Smooth muscle cell (in vitro differentiated cells): Measurements from ENCODE around the gene KCNQ1. TPM values are rescaled to one million over a fixed set of nuclear protein-coding genes. Genes with fewer than 3 reads are reported as not detected.
"Not testable (repeated sequence)": the region's sequence is repeated elsewhere in the genome, so short reads cannot be mapped to it uniquely, and the experiment has no call there.

ENCODE experiments used
- DNase-seq: peaks from one replicate; lab custom pipeline; 2025; ENCODE audit not compliant: unreplicated experiment; lab: John Stamatoyannopoulos, UW
- H2AFZ ChIP-seq: fragments of 200-600 bp; sonication (generic); 2 replicates; pipeline ENCODE4 v1.6.0; 2016; ENCODE audit warnings: antibody characterized with exemption, low read depth, mild to moderate bottlenecking
- H3F3A ChIP-seq: fragments of 200-600 bp; sonication (generic); 2 replicates; pipeline ENCODE4 v1.6.0; 2017; ENCODE audit warnings: antibody characterized with exemption, low read depth
- H3K27ac ChIP-seq: fragments of 200-600 bp; sonication (generic); 2 replicates; pipeline ENCODE4 v1.5.1; 2016; ENCODE audit warnings: low read depth, mild to moderate bottlenecking
- H3K27me3 ChIP-seq: fragments of 200-600 bp; sonication (generic); 2 replicates; pipeline ENCODE4 v1.6.1; 2016; ENCODE audit warnings: low read depth, mild to moderate bottlenecking
- H3K36me3 ChIP-seq: fragments of 200-600 bp; sonication (generic); 2 replicates; pipeline ENCODE4 v1.5.1; 2016; ENCODE audit warnings: low read depth
- H3K4me1 ChIP-seq: fragments of 200-600 bp; sonication (generic); 2 replicates; pipeline ENCODE4 v1.5.1; 2016; ENCODE audit warnings: low read depth
- H3K4me2 ChIP-seq: fragments of 200-600 bp; sonication (generic); 2 replicates; pipeline ENCODE4 v1.6.0; 2016; ENCODE audit warnings: mild to moderate bottlenecking
- H3K4me3 ChIP-seq: fragments of 200-600 bp; sonication (generic); 2 replicates; pipeline ENCODE4 v1.5.1; 2016; ENCODE audit warnings: mild to moderate bottlenecking
- H3K79me2 ChIP-seq: fragments of 200-600 bp; sonication (generic); 2 replicates; pipeline ENCODE4 v1.6.0; 2016; ENCODE audit warnings: low read depth, mild to moderate bottlenecking
- H3K9ac ChIP-seq: fragments of 200-600 bp; sonication (generic); 2 replicates; pipeline ENCODE4 v1.6.0; 2016; ENCODE audit warnings: low read depth
- H3K9me3 ChIP-seq: fragments of 200-600 bp; sonication (generic); replicated peaks from 2 replicates; pipeline ENCODE4 v1.5.1; 2016; ENCODE audit warnings: low read depth
- H4K20me1 ChIP-seq: fragments of 200-600 bp; sonication (generic); 2 replicates; pipeline ENCODE4 v1.6.0; 2016; ENCODE audit warnings: low read depth
- CTCF ChIP-seq: fragments of 200-600 bp; sonication (generic); IDR thresholded peaks from 2 replicates; pipeline ENCODE4 v1.5.1; 2017; ENCODE audit warnings: borderline replicate concordance, mild to moderate bottlenecking, antibody characterized with exemption; ENCODE audit not compliant: insufficient read depth, poor library complexity, severe bottlenecking
- WGBS: methylation state at CpG from one replicate; pipeline ENCODE4 v1.1.7; 2016; ENCODE audit warnings: low lambda C conversion rate; 5-methylcytosine and 5-hydroxymethylcytosine counted together
- polyA plus RNA-seq: library from polyadenylated mRNA; unstranded; fragments of >200 nt; fragmentation: Nextera tagmentation; extraction: Ambion mirVana; gene quantifications from 2 replicates; pipeline ENCODE4 v1.2.1, GENCODE V29; 2016
- total RNA-seq: library from RNA; depleted of rRNA; stranded (reverse); fragments of >200 nt; gene quantifications from 2 replicates; pipeline ENCODE4 v1.2.3, GENCODE V29; 2014

Gene KCNQ1
- total and polyA plus RNA-seq, 2 experiments from 2014 or later = 1.3 to 2.3 TPM

GRCh38 chr11:2483426-2483825 lies 38.6 kb downstream of the KCNQ1 start:
- Histone ChIP-seq H3F3A (no peaks in the 10 kb centered on the region), H3K4me1 (no peaks in the 10 kb centered on the region), H3K36me3 (no peaks in the 10 kb centered on the region), H3K4me3 (no peak overlapping the region), H3K27ac (no peak overlapping the region), H3K9me3 (peaks cover 11% of the 10 kb centered on the region), H3K27me3 (peaks cover 8% of the 10 kb centered on the region), H3K4me2 (no peak overlapping the region), H3K79me2 (no peaks in the 10 kb centered on the region), H4K20me1 (no peaks in the 10 kb centered on the region), H3K9ac (no peak overlapping the region), H2AFZ (no peak overlapping the region)
- 83% methylated on average over 14 of the region's 14 CpGs for WGBS
- TF ChIP-seq CTCF = no peak
- no peak for DNase-seq

- Histone ChIP-seq H3K9ac (no peak overlapping the region), H3K4me1 (no peaks in the 10 kb centered on the region), H3K4me3 (no peak overlapping the region), H3K4me2 (no peak overlapping the region), H4K20me1 (no peaks in the 10 kb centered on the region), H3K79me2 (no peaks in the 10 kb centered on the region), H3F3A (no peaks in the 10 kb centered on the region), H2AFZ (no peak overlapping the region), H3K27me3 (peaks cover 8% of the 10 kb centered on the region), H3K36me3 (no peaks in the 10 kb centered on the region), H3K27ac (no peak overlapping the region), H3K9me3 (peaks cover 15% of the 10 kb centered on the region)
- no peak for TF ChIP-seq CTCF
- WGBS = 92% methylated on average over 16 of the region's 16 CpGs
- no peak for DNase-seq
Measured at GRCh38 chr11:2484576-2485125, 39.8 kb downstream of the KCNQ1 start.

GRCh38 chr11:2488004-2488403 lies 43.2 kb downstream of the KCNQ1 start:
- Histone ChIP-seq H3K4me2 (no peak overlapping the region), H4K20me1 (no peaks in the 10 kb centered on the region), H3K79me2 (no peaks in the 10 kb centered on the region), H3K27me3 (peaks cover 23% of the 10 kb centered on the region), H3F3A (no peaks in the 10 kb centered on the region), H3K27ac (no peak overlapping the region), H3K4me1 (no peaks in the 10 kb centered on the region), H3K4me3 (no peak overlapping the region), H3K36me3 (no peaks in the 10 kb centered on the region), H3K9ac (no peak overlapping the region), H2AFZ (no peak overlapping the region), H3K9me3 (peaks cover 15% of the 10 kb centered on the region)
- no peak for TF ChIP-seq CTCF
- no peak for DNase-seq

GRCh38 chr11:2489083-2489482 lies 44.3 kb downstream of the KCNQ1 start:
- no peaks in the 10 kb centered on the region for H3K4me1 ChIP-seq
- no peak for DNase-seq
- TF ChIP-seq CTCF = no peak

GRCh38 chr11:2497951-2498350 lies 53.1 kb downstream of the KCNQ1 start:
- not testable (repeated sequence) for H3K4me2 ChIP-seq, H2AFZ ChIP-seq, H3F3A ChIP-seq, H4K20me1 ChIP-seq, DNase-seq, H3K4me3 ChIP-seq, H3K4me1 ChIP-seq, H3K27ac ChIP-seq, H3K79me2 ChIP-seq, H3K9ac ChIP-seq, H3K36me3 ChIP-seq
- H3K9me3 ChIP-seq = peaks cover 10% of the 10 kb centered on the region
- 91% methylated on average over 1 of the region's 1 CpG for WGBS
- peaks cover 15% of the 10 kb centered on the region for H3K27me3 ChIP-seq

More at GRCh38 chr11:2489083-2489482, 44.3 kb downstream of the KCNQ1 start:
- Histone ChIP-seq H3K4me3 (no peak overlapping the region), H3K27me3 (peaks cover 18% of the 10 kb centered on the region), H2AFZ (no peak overlapping the region), H3K36me3 (no peaks in the 10 kb centered on the region), H3K9ac (no peak overlapping the region), H4K20me1 (no peaks in the 10 kb centered on the region), H3K27ac (no peak overlapping the region), H3K79me2 (no peaks in the 10 kb centered on the region), H3F3A (no peaks in the 10 kb centered on the region), H3K4me2 (no peak overlapping the region), H3K9me3 (peaks cover 15% of the 10 kb centered on the region)
- WGBS = 45% methylated on average over 2 of the region's 2 CpGs
